ENCODE data around the gene NF2. TPM values are rescaled to one million over a fixed set of nuclear protein-coding genes. Genes with fewer than 3 reads are reported as not detected.

NF2 gene
- total RNA-seq, 1 experiment from 2014 or later = 190 TPM

- in situ Hi-C loops (cut with HindIII; ENCODE audit: low pct_unique_long_range_greater_than_20kb, low sequenced_read_pairs) (no loop called here), intact Hi-C loops (cut with micrococcal nuclease; ENCODE audit: unreplicated experiment) (no loop called here)
- CTCF ChIA-PET = no interaction called here
- ATAC-seq = 0 out of 2 replicates have a peak, but pooled peaks have one; percentile 11
- Histone ChIP-seq H3K4me3 (ENCODE audit: low read depth in 2 of 2, low read length in 2 of 2) (no peak overlapping the region), H3K27ac (ENCODE audit: low read length) (no peak overlapping the region), H3K9me3 (ENCODE audit: control insufficient read depth, insufficient read depth, low read depth, low read length) (no peaks in the 10 kb centered on the region), H3K27me3 (ENCODE audit: control insufficient read depth, insufficient read depth, low read length) (no peaks in the 10 kb centered on the region), H3K36me3 (ENCODE audit: control insufficient read depth, insufficient read depth, low read length) (no peaks in the 10 kb centered on the region), H3K4me1 (ENCODE audit: control insufficient read depth, insufficient read depth, low read length) (peaks cover 53% of the 10 kb centered on the region)
- no peak for DNase-seq (ENCODE audit: low read depth, low spot score)
- TF ChIP-seq SIN3A (IDR thresholded peaks at IDR 0.05; ENCODE audit: borderline replicate concordance, insufficient read depth, low read depth, low read length) (no peak), TCF7L2 (IDR thresholded peaks at IDR 0.05; ENCODE audit: low read depth, low read length) (no peak), POLR2AphosphoS5 (IDR thresholded peaks at IDR 0.05; ENCODE audit: low read depth, low read length) (no peak), REST (IDR thresholded peaks at IDR 0.05; ENCODE audit: insufficient read depth in 1 of 2, low read depth in 2 of 2, low read length in 1 of 2) (no peak), CTCF (IDR thresholded peaks at IDR 0.05) (no peak)
- BruUV-seq (replicated peaks) = no TSS peak
- POLR2A ChIA-PET = interaction anchor here (0.5 kb wide), 1 partner anchor 373 kb away, joined by 3 read pairs; no protein-coding TSS in a partner anchor
Measured at GRCh38 chr22:29703569-29704195, 100.2 kb downstream of the NF2 start.

GRCh38 chr22:29704528-29705285, 101.3 kb downstream of the NF2 start:
- in situ Hi-C loops (cut with HindIII; ENCODE audit: low pct_unique_long_range_greater_than_20kb, low sequenced_read_pairs) (no loop called here), intact Hi-C loops (cut with micrococcal nuclease; ENCODE audit: unreplicated experiment) (no loop called here)
- ChIA-PET CTCF (no interaction called here), POLR2A (no interaction called here)
- ATAC-seq = peak; percentile 41
- Histone ChIP-seq H3K4me3 (ENCODE audit: low read depth in 2 of 2, low read length in 2 of 2) (no peak overlapping the region), H3K27me3 (ENCODE audit: control insufficient read depth, insufficient read depth, low read length) (no peaks in the 10 kb centered on the region), H3K27ac (ENCODE audit: low read length) (no peak overlapping the region), H3K4me1 (ENCODE audit: control insufficient read depth, insufficient read depth, low read length) (peaks cover 51% of the 10 kb centered on the region), H3K9me3 (ENCODE audit: control insufficient read depth, insufficient read depth, low read depth, low read length) (no peaks in the 10 kb centered on the region), H3K36me3 (ENCODE audit: control insufficient read depth, insufficient read depth, low read length) (no peaks in the 10 kb centered on the region)
- BruUV-seq (replicated peaks) = no TSS peak
- no peak for DNase-seq (ENCODE audit: low read depth, low spot score)
- TF ChIP-seq SIN3A (IDR thresholded peaks at IDR 0.05; ENCODE audit: borderline replicate concordance, insufficient read depth, low read depth, low read length) (no peak), REST (IDR thresholded peaks at IDR 0.05; ENCODE audit: insufficient read depth in 1 of 2, low read depth in 2 of 2, low read length in 1 of 2) (no peak), POLR2AphosphoS5 (IDR thresholded peaks at IDR 0.05; ENCODE audit: low read depth, low read length) (no peak; the same call in 1 of the 2 replicates), TCF7L2 (IDR thresholded peaks at IDR 0.05; ENCODE audit: low read depth, low read length) (peak; percentile 83)
